ENCODE measurements around the gene STK25.

Gene STK25

GRCh38 chr2:241496003-241496707 lies 12.2 kb downstream of the STK25 start:
- DNase-seq (ENCODE audit: insufficient read length, low spot score): no peak
- no peak for FAIRE-seq

DNA sequence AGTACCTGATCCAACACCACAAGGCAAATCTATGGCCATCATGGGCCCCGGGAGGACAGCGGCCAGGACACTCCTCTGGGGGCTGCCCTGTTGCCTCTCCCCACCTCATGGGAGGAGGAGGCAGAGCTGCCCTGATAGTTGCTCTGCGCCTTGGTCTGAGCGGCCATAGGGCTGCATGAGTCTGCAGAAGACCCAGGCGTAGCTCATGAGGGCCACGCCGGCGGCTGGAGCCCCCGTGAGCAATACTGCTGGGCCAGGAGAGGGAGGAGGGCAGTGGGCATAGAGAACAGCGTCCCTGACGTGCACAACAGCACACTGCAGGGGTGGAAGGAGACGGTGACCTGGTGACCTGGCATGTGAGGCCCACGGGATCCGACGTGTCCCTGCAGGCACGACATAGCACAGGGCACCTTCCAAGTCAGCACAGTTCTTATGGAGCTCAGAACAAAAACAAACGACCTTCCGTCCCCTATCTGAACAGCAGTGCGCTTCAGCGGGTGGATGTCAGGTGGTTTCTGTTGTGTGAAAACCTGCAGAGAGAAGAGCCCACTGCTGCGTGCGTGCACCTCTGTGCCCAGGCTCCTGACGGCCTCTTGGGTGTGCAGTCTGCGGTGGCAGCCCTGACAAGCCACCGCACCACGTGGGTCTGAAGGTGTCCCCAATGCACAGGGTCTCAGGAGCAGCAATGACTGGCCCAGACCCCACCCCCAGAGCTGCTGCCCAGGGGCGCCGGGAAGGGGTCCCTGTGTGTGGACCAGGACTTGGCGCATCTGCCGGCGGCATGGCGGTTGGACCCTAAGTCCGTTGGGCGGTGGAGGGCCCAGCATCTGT lies 13.0 kb downstream of the STK25 start:
- FAIRE-seq: no peak
- DNase-seq (ENCODE audit: insufficient read length, low spot score): no peak

DNA sequence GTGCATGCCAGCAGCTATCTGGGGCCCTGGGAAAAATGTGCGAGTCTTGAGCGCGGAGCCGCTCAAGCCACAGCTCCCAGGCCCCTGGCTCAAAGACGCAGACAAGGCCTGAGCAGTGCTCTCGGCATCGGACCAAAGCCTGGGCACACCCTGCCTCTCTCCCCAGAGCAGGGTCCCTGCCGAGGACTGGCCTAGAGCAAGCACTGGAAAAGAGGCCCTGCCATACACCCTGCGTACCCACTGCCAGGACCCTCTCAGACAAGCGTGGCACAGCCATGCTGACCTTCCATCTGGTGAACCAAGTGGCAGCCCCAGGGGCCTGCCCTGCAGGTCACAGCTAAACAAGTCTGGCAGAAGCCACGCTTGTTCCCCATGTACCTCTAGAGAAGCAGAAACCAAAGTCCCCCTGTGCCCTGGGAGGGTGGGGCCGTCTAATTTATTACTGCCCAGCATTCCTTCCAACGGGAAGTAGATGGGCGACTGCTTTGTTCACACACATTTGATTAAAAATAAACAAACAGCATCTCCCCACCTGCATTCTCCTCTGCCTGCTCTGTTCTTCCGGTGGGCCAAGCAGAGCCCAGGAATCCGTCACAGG lies 14.0 kb downstream of the STK25 start:
- no peak for FAIRE-seq

GRCh38 chr2:241493092-241493491 lies 15.3 kb downstream of the STK25 start:
- DNase-seq (ENCODE audit: insufficient read length, low spot score): no peak
- FAIRE-seq: no peak

More for the DNA sequence above, 14.0 kb downstream of the STK25 start:
- no peak for DNase-seq (ENCODE audit: insufficient read length, low spot score)

GRCh38 chr2:241492174-241492565 lies 16.2 kb downstream of the STK25 start:
- DNase-seq (ENCODE audit: insufficient read length, low spot score): no peak
- no peak for FAIRE-seq

DNA sequence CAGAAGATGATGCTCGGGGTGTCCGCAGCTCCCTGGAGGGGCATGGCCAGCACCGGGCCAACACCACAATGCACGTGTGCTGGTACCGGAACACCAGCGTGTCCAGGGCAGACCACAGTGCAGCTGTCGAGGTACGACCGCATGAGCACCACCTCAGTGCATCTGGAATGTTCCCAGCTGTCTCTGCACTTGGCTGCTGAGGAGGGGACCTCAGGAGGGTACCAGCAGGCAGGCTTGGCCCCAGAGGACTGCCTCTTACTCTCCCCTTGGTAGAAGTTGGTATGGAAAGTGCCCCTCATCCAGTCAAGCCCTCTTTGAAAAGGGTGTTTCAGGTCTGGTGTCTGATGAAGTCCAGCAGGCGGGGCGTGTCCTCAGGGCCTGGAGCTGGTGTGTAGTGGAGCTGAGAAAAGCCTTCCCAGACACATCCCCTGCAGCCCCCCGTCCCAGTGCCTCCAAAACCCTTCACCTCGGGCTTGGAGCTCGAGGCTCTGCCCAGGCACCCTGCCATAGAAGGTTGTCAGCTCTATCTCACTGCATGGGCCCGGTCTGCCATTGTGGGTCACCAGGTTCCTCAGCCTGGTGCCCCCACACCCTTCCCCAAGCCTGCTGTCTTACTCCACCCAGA lies 16.7 kb downstream of the STK25 start:
- FAIRE-seq (no peak), DNase-seq (ENCODE audit: insufficient read length, low spot score) (no peak)

DNA sequence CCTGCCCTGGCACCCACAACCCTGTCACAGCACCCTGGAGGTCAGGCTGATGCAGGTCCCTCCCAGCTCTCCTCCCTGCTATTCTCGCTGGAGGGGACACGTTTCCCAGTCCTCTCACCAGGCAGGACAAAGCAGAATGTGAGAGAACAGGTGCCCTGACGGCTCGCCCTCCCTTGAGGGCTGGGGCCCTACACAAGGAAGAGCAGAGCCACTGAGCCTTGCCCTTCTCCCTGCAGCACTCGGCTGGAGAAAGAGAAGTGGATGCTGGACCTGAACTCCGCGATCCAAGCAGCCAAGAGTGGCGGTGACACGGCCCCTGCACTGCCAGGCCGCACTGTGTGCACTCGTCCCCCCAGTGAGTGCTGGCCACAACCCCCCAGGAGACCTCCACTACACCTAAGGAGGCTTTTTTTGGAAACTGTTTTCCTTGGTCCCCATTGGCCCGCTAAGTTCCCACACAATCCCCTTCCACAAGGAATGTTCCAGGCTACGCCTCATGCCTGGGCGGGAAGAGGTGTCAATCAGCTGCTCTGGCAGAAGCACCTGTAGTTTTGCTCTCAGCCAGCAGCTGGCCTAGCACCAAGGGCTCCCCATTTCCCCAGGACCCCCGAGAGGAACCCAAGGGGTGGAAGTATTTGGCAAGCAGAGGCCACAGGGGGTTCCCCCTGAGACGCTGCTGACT lies 17.4 kb downstream of the STK25 start:
- DNase-seq (ENCODE audit: insufficient read length, low spot score): no peak
- FAIRE-seq: no peak

GRCh38 chr2:241489733-241490680 lies 18.4 kb downstream of the STK25 start:
- FAIRE-seq: no peak
- DNase-seq (ENCODE audit: insufficient read length, low spot score): no peak

- FAIRE-seq (no peak), DNase-seq (ENCODE audit: insufficient read length, low spot score) (no peak)
Measured at GRCh38 chr2:241489088-241489487, 19.3 kb downstream of the STK25 start.

- no peak for DNase-seq (ENCODE audit: insufficient read length, low spot score)
- FAIRE-seq: no peak
Measured at GRCh38 chr2:241485172-241485911, 23.0 kb downstream of the STK25 start.

DNA sequence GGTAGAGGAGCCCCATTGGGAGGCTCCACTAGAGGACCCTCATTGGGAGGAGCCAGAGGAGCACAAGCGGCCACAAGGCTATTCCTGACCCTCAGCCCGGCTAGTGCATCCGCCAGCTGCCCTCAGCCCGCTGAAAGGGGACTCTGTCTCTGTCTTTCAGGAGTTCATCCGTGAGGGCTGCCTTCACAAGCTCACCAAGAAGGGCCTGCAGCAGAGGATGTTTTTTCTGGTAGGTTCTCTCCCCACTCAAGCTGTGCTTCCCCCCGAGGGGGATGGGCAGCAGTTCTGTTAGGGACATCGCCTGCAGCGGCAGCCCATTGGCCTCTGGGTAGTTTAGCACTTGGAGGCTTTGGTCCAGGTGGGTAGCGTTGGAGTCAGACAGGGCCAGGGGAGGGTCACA lies 25.1 kb downstream of the STK25 start:
- no peak for FAIRE-seq
- no peak for DNase-seq (ENCODE audit: insufficient read length, low spot score)

DNA sequence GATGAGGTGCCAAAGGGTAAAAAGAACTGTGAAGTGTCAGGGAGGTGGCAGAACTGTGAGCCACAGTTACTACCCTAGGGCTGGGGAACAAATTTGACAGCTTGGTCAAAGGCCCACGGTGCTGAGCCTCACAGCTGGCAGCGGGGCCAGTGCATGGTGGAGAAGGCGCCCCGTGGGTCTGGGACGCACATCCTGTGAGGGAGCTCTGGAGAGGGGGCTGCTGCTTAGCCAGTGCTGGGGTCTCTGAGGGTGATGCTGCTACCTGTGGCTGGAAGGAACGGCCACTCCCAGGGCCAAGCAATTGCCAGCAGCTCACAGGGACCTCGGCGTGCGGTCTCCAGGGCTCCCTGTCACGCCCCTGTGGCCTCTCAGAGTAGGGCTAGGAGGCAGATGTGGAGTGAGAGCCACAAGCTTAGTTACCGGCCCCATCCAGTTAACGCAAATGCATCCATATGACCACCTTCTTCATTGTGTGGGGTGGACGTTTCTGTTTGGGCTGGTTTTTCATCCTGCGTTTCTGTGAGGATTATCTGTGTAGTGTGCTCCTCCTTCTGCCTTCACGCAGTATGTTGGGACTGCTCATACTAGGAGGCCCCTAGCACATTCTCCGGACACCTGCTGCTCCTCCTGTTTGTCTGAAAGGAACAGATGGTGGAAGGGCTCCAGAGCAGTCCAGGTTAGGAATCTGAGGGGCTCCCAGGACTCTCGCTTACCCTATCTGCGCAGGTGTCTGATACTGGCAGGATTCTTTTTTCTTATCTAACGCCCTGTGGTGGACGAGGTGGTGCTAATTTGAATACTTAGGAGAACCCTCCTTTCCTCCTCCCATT lies 26.0 kb downstream of the STK25 start:
- FAIRE-seq (no peak), DNase-seq (ENCODE audit: insufficient read length, low spot score) (no peak)

DNA sequence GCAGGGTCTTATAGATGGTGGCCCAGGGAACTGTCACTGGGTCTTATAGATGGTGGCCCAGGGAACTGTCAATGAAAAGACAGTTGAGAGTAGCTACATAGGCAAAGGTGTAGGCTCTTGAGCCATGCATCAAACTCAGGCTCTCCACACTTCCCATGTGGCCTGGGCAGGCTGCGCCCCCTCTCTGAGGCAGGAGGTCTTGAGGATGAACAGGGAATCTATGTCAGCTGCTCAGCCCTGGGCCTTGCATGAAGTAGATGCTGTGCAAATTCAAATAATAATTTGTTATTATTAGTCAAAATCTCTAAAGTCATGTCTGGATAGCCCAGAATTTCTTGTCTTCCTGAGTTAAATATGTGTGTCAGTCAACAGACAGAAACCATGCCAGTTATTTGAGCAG lies 26.7 kb downstream of the STK25 start:
- no peak for FAIRE-seq
- DNase-seq (ENCODE audit: insufficient read length, low spot score): no peak

GRCh38 chr2:241479026-241479898 lies 29.1 kb downstream of the STK25 start:
- no peak for FAIRE-seq

GRCh38 chr2:241478166-241478565 lies 30.2 kb downstream of the STK25 start:
- FAIRE-seq: no peak
- DNase-seq (ENCODE audit: insufficient read length, low spot score): no peak

More at GRCh38 chr2:241479026-241479898, 29.1 kb downstream of the STK25 start:
- DNase-seq (ENCODE audit: insufficient read length, low spot score): no peak

GRCh38 chr2:241475267-241475666 lies 33.1 kb downstream of the STK25 start:
- DNase-seq (ENCODE audit: insufficient read length, low spot score): no peak
- no peak for FAIRE-seq

- FAIRE-seq: no peak
- no peak for DNase-seq (ENCODE audit: insufficient read length, low spot score)
Measured at GRCh38 chr2:241473399-241473798, 35.0 kb downstream of the STK25 start.

All from GM19239 (cell line).